ENCODE measurements around the gene TMEM129. TPM values are rescaled to one million over a fixed set of nuclear protein-coding genes. Genes with fewer than 3 reads are reported as not detected.

Gene TMEM129
- total RNA-seq, 3 donors from 2014 or later = 43.7 to 57.0 (median 55.6) TPM

- H3K9me3 ChIP-seq = no peaks in the 10 kb centered on the region
- no peak overlapping the region for H3K4me3 ChIP-seq
- TF ChIP-seq CTCF (IDR thresholded peaks at IDR 0.05) = no peak
- DNase-seq = no peak
- intact Hi-C loops (cut with DNase I, micrococcal nuclease) = no loop called here
- H3K36me3 ChIP-seq (ENCODE audit: low read depth) = no peaks in the 10 kb centered on the region
- no peak for ATAC-seq
- no peaks in the 10 kb centered on the region for H3K4me1 ChIP-seq (ENCODE audit: low read depth)
These were observed 30.4 kb downstream of the TMEM129 start for GRCh38 chr4:1690698-1691097.

GRCh38 chr4:1686440-1687036, 34.6 kb downstream of the TMEM129 start:
- no peak for ATAC-seq
- TF ChIP-seq CTCF (IDR thresholded peaks at IDR 0.05) = no peak
- Histone ChIP-seq H3K4me3 (no peak overlapping the region), H3K36me3 (ENCODE audit: low read depth) (no peaks in the 10 kb centered on the region), H3K4me1 (ENCODE audit: low read depth) (no peaks in the 10 kb centered on the region), H3K9me3 (no peaks in the 10 kb centered on the region)
- intact Hi-C loops (cut with DNase I, micrococcal nuclease) = no loop called here
- no peak for DNase-seq

- H3K9me3 ChIP-seq = no peaks in the 10 kb centered on the region
- ATAC-seq (no peak), DNase-seq (peak in 1 of 3 donors; percentile 50)
- TF ChIP-seq CTCF (IDR thresholded peaks at IDR 0.05) = no peak
- no peaks in the 10 kb centered on the region for H3K4me1 ChIP-seq (ENCODE audit: low read depth)
- no peak overlapping the region for H3K4me3 ChIP-seq
- intact Hi-C loops (cut with DNase I, micrococcal nuclease) = no loop called here
- H3K36me3 ChIP-seq (ENCODE audit: low read depth) = no peaks in the 10 kb centered on the region
These were observed 35.6 kb downstream of the TMEM129 start for GRCh38 chr4:1685235-1686150.

- H3K9me3 ChIP-seq = no peaks in the 10 kb centered on the region
- DNase-seq (peak in 2 of 3 donors; percentile 99), ATAC-seq (peak; percentile 57)
- intact Hi-C loops (cut with DNase I, micrococcal nuclease) = no loop called here
- H3K4me3 ChIP-seq = peak overlapping the region; percentile 24
- TF ChIP-seq CTCF (IDR thresholded peaks at IDR 0.05) = no peak
- H3K4me1 ChIP-seq (ENCODE audit: low read depth) = no peaks in the 10 kb centered on the region
- H3K36me3 ChIP-seq (ENCODE audit: low read depth) = no peaks in the 10 kb centered on the region
These were observed 36.5 kb downstream of the TMEM129 start for GRCh38 chr4:1684506-1685234.

GRCh38 chr4:1683736-1684505, 37.2 kb downstream of the TMEM129 start, which contains the start of gene FAM53A:
Gene FAM53A, minus strand, starts transcription at chr4:1684313. Its CDS starts 15,572 bp downstream, at chr4:1668741.
- no peaks in the 10 kb centered on the region for H3K4me1 ChIP-seq (ENCODE audit: low read depth)
- peak in 2 of 3 donors; percentile 35 to 94 for DNase-seq
- ATAC-seq = peak; percentile 97
- H3K9me3 ChIP-seq = no peaks in the 10 kb centered on the region
- H3K4me3 ChIP-seq = peak within 1 kb of the TSS; percentile 24
- intact Hi-C loops (cut with DNase I, micrococcal nuclease) = no loop called here
- TF ChIP-seq CTCF (IDR thresholded peaks at IDR 0.05) = no peak
- H3K36me3 ChIP-seq (ENCODE audit: low read depth) = no peaks in the 10 kb centered on the region
